HEK293T (cell line): Measurements from ENCODE around the gene RPRD1B.

Experiments
- ARNT ChIP-seq: fragments of 450-650 bp; IDR thresholded peaks from 2 replicates; pipeline ENCODE4 v1.6.1; 2017; ENCODE audit warnings: mild to moderate bottlenecking
- BHLHE40 ChIP-seq: fragments of 450-650 bp; IDR thresholded peaks from 2 replicates; pipeline ENCODE4 v1.6.1; 2016; ENCODE audit warnings: mild to moderate bottlenecking, moderate library complexity, borderline replicate concordance
- CTBP1 ChIP-seq: fragments of 450-650 bp; IDR thresholded peaks from 2 replicates; pipeline ENCODE4 v1.6.1; 2016; ENCODE audit warnings: borderline replicate concordance
- ELF4 ChIP-seq: fragments of 450-650 bp; IDR thresholded peaks from 2 replicates; pipeline ENCODE4 v1.6.1; 2017; ENCODE audit warnings: antibody characterized with exemption
- FOXA1 ChIP-seq: fragments of 450-650 bp; IDR thresholded peaks from 2 replicates; pipeline ENCODE4 v1.6.1; 2016; ENCODE audit warnings: mild to moderate bottlenecking
- FOXK2 ChIP-seq: fragments of 450-650 bp; IDR thresholded peaks from 2 replicates; pipeline ENCODE4 v1.6.1; 2016; ENCODE audit warnings: mild to moderate bottlenecking
- HDGF ChIP-seq: fragments of 450-650 bp; IDR thresholded peaks from 2 replicates; pipeline ENCODE4 v1.6.1; 2017; ENCODE audit warnings: antibody characterized with exemption, borderline replicate concordance
- LEF1 ChIP-seq: fragments of 450-650 bp; IDR thresholded peaks from 2 replicates; pipeline ENCODE4 v1.6.1; 2017; ENCODE audit warnings: mild to moderate bottlenecking, borderline replicate concordance
- NFRKB ChIP-seq: fragments of 450-650 bp; IDR thresholded peaks from 2 replicates; pipeline ENCODE4 v1.6.1; 2016; ENCODE audit warnings: mild to moderate bottlenecking, moderate library complexity
- PKNOX1 ChIP-seq: fragments of 450-650 bp; IDR thresholded peaks from 2 replicates; pipeline ENCODE4 v1.6.1; 2016
- SP1 ChIP-seq: fragments of 450-650 bp; IDR thresholded peaks from 2 replicates; pipeline ENCODE4 v1.6.1; 2017
- SUZ12 ChIP-seq: fragments of 450-650 bp; IDR thresholded peaks from 2 replicates; pipeline ENCODE4 v1.6.1; 2016; ENCODE audit warnings: mild to moderate bottlenecking
- TARDBP ChIP-seq: fragments of 450-650 bp; IDR thresholded peaks from 2 replicates; pipeline ENCODE4 v1.6.1; 2016
- ZNF384 ChIP-seq: fragments of 450-650 bp; IDR thresholded peaks from 2 replicates; pipeline ENCODE4 v1.6.1; 2016

GRCh38 chr20:38043512-38044300 lies 10.2 kb downstream of the RPRD1B start:
- TF ChIP-seq LEF1 (no peak), TARDBP (no peak), SUZ12 (no peak), ELF4 (no peak), ZNF384 (no peak), SP1 (no peak), FOXA1 (no peak), FOXK2 (no peak), ARNT (no peak), CTBP1 (no peak), HDGF (no peak), NFRKB (no peak), PKNOX1 (no peak), BHLHE40 (no peak)
